ENCODE data around the gene VAMP4. TPM values are rescaled to one million over a fixed set of nuclear protein-coding genes. Genes with fewer than 3 reads are reported as not detected.

Gene VAMP4
- total RNA-seq, 1 experiment from 2014 or later, result 4.2 TPM

DNA sequence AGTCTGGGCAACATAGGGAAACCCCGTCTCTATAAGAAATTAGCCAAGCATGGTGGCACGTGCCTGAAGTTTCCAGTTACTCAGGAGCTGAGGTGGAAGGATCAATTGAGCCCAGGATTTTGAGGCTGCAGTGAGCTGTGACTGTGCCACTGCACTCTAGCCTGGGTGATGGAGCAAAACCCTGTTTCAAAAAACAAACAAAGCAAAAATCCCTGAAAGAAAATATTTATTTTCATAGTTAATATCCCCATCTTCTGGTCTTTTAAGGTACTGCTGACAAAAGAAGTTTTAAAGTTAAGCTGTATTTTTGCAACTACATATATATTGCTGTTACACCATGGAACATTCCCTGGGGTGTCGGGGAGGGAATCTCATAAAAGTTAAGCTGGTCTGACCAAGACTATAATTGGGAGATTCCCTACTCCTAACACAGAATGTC is 26.0 kb downstream of the VAMP4 start:
- peak overlapping the region in 1 of 3 experiments; percentile 61; a peak in 1 of 7 replicates for H3K27ac Mint-ChIP-seq
- WGBS (ENCODE audit: extremely low coverage, insufficient read length, low lambda C conversion rate), result no CpG with 5 or more reads among the region's 3 CpGs
- H3K79me1 ChIP-seq (ENCODE audit: insufficient read depth, low read depth, low read length, poor library complexity, severe bottlenecking), result no peaks in the 10 kb centered on the region

More for the DNA sequence above, 26.0 kb downstream of the VAMP4 start:
- Histone ChIP-seq H3K56ac (ENCODE audit: insufficient read length, low read depth, low read length) (no peak overlapping the region), H4K20me1 (ENCODE audit: control insufficient read depth, insufficient read depth, insufficient read length) (no peaks in the 10 kb centered on the region), H3K18ac (ENCODE audit: insufficient read length, low read depth, low read length) (no peak overlapping the region), H2BK12ac (ENCODE audit: insufficient read length, low read depth, low read length) (no peak overlapping the region), H4K8ac (replicated peaks; ENCODE audit: insufficient read length, low read depth, low read length) (no peak overlapping the region), H3K23ac (ENCODE audit: insufficient read length, low read depth, low read length) (no peak overlapping the region), H3K4me1 (ENCODE audit: insufficient read depth, low read length) (no peaks in the 10 kb centered on the region), H3K23me2 (ENCODE audit: insufficient read length, low read depth, low read length, poor library complexity, severe bottlenecking) (no peaks in the 10 kb centered on the region), H4K91ac (ENCODE audit: insufficient read length, low read depth, low read length) (no peak overlapping the region), H3K4me2 (ENCODE audit: insufficient read depth, insufficient read length, low read length) (no peak overlapping the region), H4K5ac (ENCODE audit: insufficient read length, low read depth, low read length) (no peak overlapping the region), H3K79me2 (ENCODE audit: insufficient read depth, low read length) (no peaks in the 10 kb centered on the region), H3K27me3 (ENCODE audit: insufficient read depth, low read length) (no peaks in the 10 kb centered on the region), H2BK5ac (ENCODE audit: insufficient read length, low read length) (no peak overlapping the region), H3K9ac (ENCODE audit: extremely low read depth, insufficient read length, low read length) (no peak overlapping the region), H3K9me3 (ENCODE audit: control insufficient read depth, low read depth, low read length) (no peaks in the 10 kb centered on the region), H3K14ac (ENCODE audit: insufficient read depth, low read length) (no peak overlapping the region), H2BK15ac (ENCODE audit: low read depth, low read length) (no peak overlapping the region), H2AFZ (ENCODE audit: low read length) (no peak overlapping the region), H3K27ac (ENCODE audit: insufficient read length, low read depth, low read length) (no peak overlapping the region), H2AK5ac (ENCODE audit: insufficient read length, low read length) (no peak overlapping the region), H3K4ac (ENCODE audit: low read depth, low read length) (no peak overlapping the region), H3T11ph (ENCODE audit: low read length) (no peak overlapping the region), H2BK120ac (ENCODE audit: low read depth, low read length, poor library complexity, severe bottlenecking) (no peak overlapping the region), H2BK20ac (ENCODE audit: low read depth, low read length, poor library complexity, severe bottlenecking) (no peak overlapping the region)
- Mint-ChIP-seq H3K36me3 (ENCODE audit: insufficient read depth in 1 of 3, low read depth in 3 of 3) (no peaks in the 10 kb centered on the region), H3K27me3 (ENCODE audit: low read depth) (no peaks in the 10 kb centered on the region), H3K4me1 (no peaks in the 10 kb centered on the region), H3K4me3 (no peak overlapping the region), H3K9me3 (no peaks in the 10 kb centered on the region)
- TF ChIP-seq, protein P1, sequence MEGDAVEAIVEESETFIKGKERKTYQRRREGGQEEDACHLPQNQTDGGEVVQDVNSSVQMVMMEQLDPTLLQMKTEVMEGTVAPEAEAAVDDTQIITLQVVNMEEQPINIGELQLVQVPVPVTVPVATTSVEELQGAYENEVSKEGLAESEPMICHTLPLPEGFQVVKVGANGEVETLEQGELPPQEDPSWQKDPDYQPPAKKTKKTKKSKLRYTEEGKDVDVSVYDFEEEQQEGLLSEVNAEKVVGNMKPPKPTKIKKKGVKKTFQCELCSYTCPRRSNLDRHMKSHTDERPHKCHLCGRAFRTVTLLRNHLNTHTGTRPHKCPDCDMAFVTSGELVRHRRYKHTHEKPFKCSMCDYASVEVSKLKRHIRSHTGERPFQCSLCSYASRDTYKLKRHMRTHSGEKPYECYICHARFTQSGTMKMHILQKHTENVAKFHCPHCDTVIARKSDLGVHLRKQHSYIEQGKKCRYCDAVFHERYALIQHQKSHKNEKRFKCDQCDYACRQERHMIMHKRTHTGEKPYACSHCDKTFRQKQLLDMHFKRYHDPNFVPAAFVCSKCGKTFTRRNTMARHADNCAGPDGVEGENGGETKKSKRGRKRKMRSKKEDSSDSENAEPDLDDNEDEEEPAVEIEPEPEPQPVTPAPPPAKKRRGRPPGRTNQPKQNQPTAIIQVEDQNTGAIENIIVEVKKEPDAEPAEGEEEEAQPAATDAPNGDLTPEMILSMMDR (conservative IDR thresholded peaks at IDR 0.05), result peak; percentile 54
- no peak for DNase-seq
